ENCODE results near the gene MAP3K4.

- TF ChIP-seq, protein P1, sequence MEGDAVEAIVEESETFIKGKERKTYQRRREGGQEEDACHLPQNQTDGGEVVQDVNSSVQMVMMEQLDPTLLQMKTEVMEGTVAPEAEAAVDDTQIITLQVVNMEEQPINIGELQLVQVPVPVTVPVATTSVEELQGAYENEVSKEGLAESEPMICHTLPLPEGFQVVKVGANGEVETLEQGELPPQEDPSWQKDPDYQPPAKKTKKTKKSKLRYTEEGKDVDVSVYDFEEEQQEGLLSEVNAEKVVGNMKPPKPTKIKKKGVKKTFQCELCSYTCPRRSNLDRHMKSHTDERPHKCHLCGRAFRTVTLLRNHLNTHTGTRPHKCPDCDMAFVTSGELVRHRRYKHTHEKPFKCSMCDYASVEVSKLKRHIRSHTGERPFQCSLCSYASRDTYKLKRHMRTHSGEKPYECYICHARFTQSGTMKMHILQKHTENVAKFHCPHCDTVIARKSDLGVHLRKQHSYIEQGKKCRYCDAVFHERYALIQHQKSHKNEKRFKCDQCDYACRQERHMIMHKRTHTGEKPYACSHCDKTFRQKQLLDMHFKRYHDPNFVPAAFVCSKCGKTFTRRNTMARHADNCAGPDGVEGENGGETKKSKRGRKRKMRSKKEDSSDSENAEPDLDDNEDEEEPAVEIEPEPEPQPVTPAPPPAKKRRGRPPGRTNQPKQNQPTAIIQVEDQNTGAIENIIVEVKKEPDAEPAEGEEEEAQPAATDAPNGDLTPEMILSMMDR (IDR thresholded peaks at IDR 0.05), result no peak
- TF ChIP-seq POLR2A (IDR thresholded peaks at IDR 0.05), result no peak
These were observed 126.4 kb downstream of the MAP3K4 start for GRCh38 chr6:161117942-161118341.

Measured in vagina (tissue), 2 donors.